Left kidney (tissue), 2 donors: ENCODE measurements around the gene TTC9B. TPM values are rescaled to one million over a fixed set of nuclear protein-coding genes. Genes with fewer than 3 reads are reported as not detected.
"Not testable (repeated sequence)": the region's sequence is repeated elsewhere in the genome, so short reads cannot be mapped to it uniquely, and the experiment has no call there.

ENCODE experiments used
- DNase-seq: peaks from one replicate; pipeline ENCODE4 v3.0.0-alpha.2; 2013
- polyA plus RNA-seq: library from polyadenylated mRNA; unstranded; fragments of 120-200 nt; gene quantifications from one replicate; pipeline ENCODE4 v1.2.1, GENCODE V29; 2013; ENCODE audit not compliant: insufficient read length

The TTC9B gene
- polyA plus RNA-seq, 1 donor = 0.25 TPM

GRCh38 chr19:40214936-40215335, 3.2 kb downstream of the TTC9B start:
- DNase-seq = no peak

GRCh38 chr19:40213882-40214570, 4.2 kb downstream of the TTC9B start:
- no peak for DNase-seq

GRCh38 chr19:40213251-40213829, 4.8 kb downstream of the TTC9B start:
- DNase-seq = no peak

- DNase-seq = no peak
Measured at GRCh38 chr19:40210889-40211288, 7.3 kb downstream of the TTC9B start.

GRCh38 chr19:40208602-40209001, 9.6 kb downstream of the TTC9B start:
- no peak for DNase-seq

- no peak for DNase-seq
Measured at GRCh38 chr19:40205760-40206159, 12.4 kb downstream of the TTC9B start.

GRCh38 chr19:40204381-40204780, 13.8 kb downstream of the TTC9B start:
- no peak for DNase-seq

GRCh38 chr19:40200341-40201099, 17.7 kb downstream of the TTC9B start:
- no peak for DNase-seq

GRCh38 chr19:40198272-40198990, 19.8 kb downstream of the TTC9B start:
- no peak for DNase-seq

- no peak for DNase-seq
Measured at GRCh38 chr19:40193587-40193849, 24.7 kb downstream of the TTC9B start.

- DNase-seq = no peak
Measured at GRCh38 chr19:40192758-40193586, 25.2 kb downstream of the TTC9B start.

GRCh38 chr19:40191836-40192646, 26.1 kb downstream of the TTC9B start:
- peak; percentile 22 for DNase-seq

GRCh38 chr19:40190891-40191835, 27.0 kb downstream of the TTC9B start, which contains the start of gene MAP3K10:
Gene MAP3K10, plus strand, starts transcription at chr19:40191426. Its CDS starts 606 bp downstream, at chr19:40192032.
- peak; percentile 64 for DNase-seq

GRCh38 chr19:40184273-40184672, 33.9 kb downstream of the TTC9B start:
- DNase-seq = no peak

GRCh38 chr19:40178756-40179155, 39.4 kb downstream of the TTC9B start:
- DNase-seq = no peak

GRCh38 chr19:40177286-40178070, 40.7 kb downstream of the TTC9B start:
- no peak for DNase-seq

- DNase-seq = no peak
Measured at GRCh38 chr19:40175820-40176219, 42.4 kb downstream of the TTC9B start.

- no peak for DNase-seq
Measured at GRCh38 chr19:40174092-40174491, 44.1 kb downstream of the TTC9B start.

GRCh38 chr19:40171293-40171692, 46.9 kb downstream of the TTC9B start:
- not testable (repeated sequence) for DNase-seq
